Naive thymus-derived CD8-positive, alpha-beta T cell (primary cell): Measurements from ENCODE around the gene RFX2. TPM values are rescaled to one million over a fixed set of nuclear protein-coding genes. Genes with fewer than 3 reads are reported as not detected.
"Not testable (repeated sequence)": the region's sequence is repeated elsewhere in the genome, so short reads cannot be mapped to it uniquely, and the experiment has no call there.

Experiments
- ATAC-seq, 2 donors: fragments of 150-1000 bp; cut with Tn5 transposase in 1 of 2; sonication (Bioruptor Pico), chemical (Tn5 transposase) in 1 of 2; 1 replicate in 1 of 2; 2 replicates in 1 of 2; pipeline ENCODE4 v1.10.0; 2021; ENCODE audit warnings: mild to moderate bottlenecking in 2 of 2, moderate library complexity in 2 of 2
- POLR2A ChIA-PET: fragments of 350-600 bp; sonication (Branson Sonifier 250); formaldehyde crosslinking; loops from one replicate; lab custom pipeline; 2021; ENCODE audit warnings: antibody characterized with exemption; lab: Charles Lee
- DNase-seq, 10 donors: peaks; one replicate each; pipeline versions ENCODE4 v3.0.0 to v3.0.0-alpha.2; 2020 to 2022
- H3K27ac Mint-ChIP-seq, 10 donors: one replicate each; pipeline ENCODE4 v1.8.0; 2020 to 2022; ENCODE audit warnings: mild to moderate bottlenecking in 10 of 10, mixed read lengths in 10 of 10, moderate library complexity in 4 of 10, inconsistent platforms in 1 of 10
- H3K27me3 Mint-ChIP-seq, 5 donors: one replicate each; pipeline ENCODE4 v1.8.0; 2021 to 2022; ENCODE audit warnings: mixed read lengths in 5 of 5
- H3K36me3 Mint-ChIP-seq, 3 donors: one replicate each; pipeline ENCODE4 v1.8.0; 2020 to 2022; ENCODE audit warnings: mixed read lengths in 3 of 3, mild to moderate bottlenecking in 2 of 3, inconsistent platforms in 1 of 3
- H3K4me1 Mint-ChIP-seq, 4 donors: one replicate each; pipeline ENCODE4 v1.8.0; 2021 to 2022; ENCODE audit warnings: mixed read lengths in 4 of 4
- H3K4me3 Mint-ChIP-seq, 10 donors: one replicate each; pipeline ENCODE4 v1.8.0; 2020 to 2022; ENCODE audit warnings: mild to moderate bottlenecking in 10 of 10, mixed read lengths in 10 of 10, moderate library complexity in 6 of 10, inconsistent platforms in 1 of 10
- H3K9me3 Mint-ChIP-seq, 9 donors: one replicate each; pipeline ENCODE4 v1.8.0; 2020 to 2022; ENCODE audit warnings: mixed read lengths in 9 of 9, mild to moderate bottlenecking in 3 of 9, inconsistent platforms in 1 of 9, moderate library complexity in 1 of 9
- polyA plus RNA-seq, 3 donors: library from polyadenylated mRNA; unstranded; fragments of 300-500 nt; fragmentation: Illumina TruSeq; gene quantifications; one replicate each; pipeline ENCODE4 v1.2.3, GENCODE V29; 2021
- total RNA-seq, 8 experiments: library from RNA in 2 of 8; stranded (reverse) in 2 of 8; gene quantifications; one replicate each; pipeline ENCODE4 v1.2.3 and lab custom pipeline; 2021 to 2026

RFX2 gene
- total and polyA plus RNA-seq, 5 experiments from 2014 or later: 4.0 to 10.4 (median 5.9) TPM

DNA sequence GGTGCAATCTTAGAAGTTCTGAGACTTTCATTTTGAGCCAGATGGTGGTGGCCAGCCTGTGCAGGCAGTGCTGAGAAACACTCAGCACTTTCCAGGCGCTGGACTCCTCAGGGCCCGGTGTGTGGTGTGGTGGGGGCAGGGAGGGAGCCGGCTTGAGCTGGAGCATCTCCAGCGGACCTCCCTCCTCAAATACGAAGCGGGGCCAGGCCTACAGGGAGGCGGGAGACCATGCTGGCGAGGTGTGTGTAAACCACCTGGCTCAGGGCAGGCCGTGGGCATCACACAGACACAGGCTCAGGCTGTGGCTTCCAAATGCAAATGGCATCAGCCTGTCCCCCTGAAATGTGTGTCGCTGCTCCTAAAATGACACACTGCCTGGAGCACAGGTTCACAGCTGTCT is 99.1 kb downstream of the RFX2 start:
- POLR2A ChIA-PET: no interaction called here
- H3K4me3 Mint-ChIP-seq: no peak overlapping the region
- no peaks in the 10 kb centered on the region for H3K9me3 Mint-ChIP-seq
- peaks cover 0 to 12% (median 0%) of the 10 kb centered on the region in 3 donors for H3K36me3 Mint-ChIP-seq
- DNase-seq (no peak), ATAC-seq (no peak)
- H3K4me1 Mint-ChIP-seq: peaks cover 0 to 3% (median 0%) of the 10 kb centered on the region in 4 donors
- peak overlapping the region in 1 of 10 donors; percentile 38 for H3K27ac Mint-ChIP-seq
- no peaks in the 10 kb centered on the region for H3K27me3 Mint-ChIP-seq

DNA sequence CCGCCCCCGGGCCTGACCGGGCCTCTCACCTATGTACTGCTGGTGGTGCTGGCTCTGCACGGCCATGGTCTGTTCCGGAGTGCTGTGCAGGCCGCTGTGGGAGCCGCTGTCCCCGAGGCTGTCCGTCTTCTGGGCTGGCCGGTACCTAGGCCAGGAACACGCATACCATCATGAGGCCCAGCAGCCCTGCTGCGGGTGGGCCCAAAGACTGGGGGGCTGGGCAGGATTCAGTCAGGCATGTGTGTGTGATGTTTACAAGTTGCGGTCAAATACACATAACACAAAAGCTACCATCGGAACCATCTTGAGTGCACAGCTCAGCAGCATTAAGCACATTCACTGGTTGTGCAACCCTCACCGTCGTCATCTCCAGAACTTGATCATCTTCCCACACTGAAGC is 100.2 kb downstream of the RFX2 start:
- no peak for DNase-seq
- Mint-ChIP-seq H3K27ac (no peak overlapping the region), H3K9me3 (no peaks in the 10 kb centered on the region), H3K36me3 (peaks cover 0 to 12% (median 0%) of the 10 kb centered on the region in 3 donors), H3K4me3 (no peak overlapping the region), H3K27me3 (no peaks in the 10 kb centered on the region), H3K4me1 (peaks cover 0 to 3% (median 0%) of the 10 kb centered on the region in 4 donors)
- ATAC-seq: no peak
- POLR2A ChIA-PET: no interaction called here

DNA sequence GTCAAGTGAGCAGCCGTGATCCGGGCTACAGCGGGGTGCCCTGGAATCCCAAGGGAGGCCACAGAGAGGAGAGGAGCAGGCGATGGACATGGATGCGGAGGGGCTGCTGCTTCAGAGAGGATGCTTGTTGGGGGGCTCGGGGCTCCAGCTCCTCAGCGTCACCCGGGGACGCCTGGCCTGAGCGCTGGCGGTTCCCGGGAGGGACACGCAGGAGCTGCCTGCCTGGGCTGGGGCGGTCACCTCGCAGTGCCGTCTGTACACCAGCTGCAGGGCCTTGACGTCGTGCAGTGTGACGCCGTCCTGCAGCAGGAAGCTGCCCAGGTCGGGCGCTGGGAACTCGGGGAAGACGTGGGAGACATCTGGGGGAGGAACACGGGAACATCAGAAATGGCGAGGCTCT is 102.4 kb downstream of the RFX2 start:
- ATAC-seq (no peak), DNase-seq (no peak)
- H3K36me3 Mint-ChIP-seq: peaks cover 0 to 17% (median 0%) of the 10 kb centered on the region in 3 donors
- no peaks in the 10 kb centered on the region for H3K27me3 Mint-ChIP-seq
- peak overlapping the region in 1 of 10 donors; percentile 71 for H3K27ac Mint-ChIP-seq
- peaks cover 0 to 3% (median 0%) of the 10 kb centered on the region in 4 donors for H3K4me1 Mint-ChIP-seq
- no peaks in the 10 kb centered on the region for H3K9me3 Mint-ChIP-seq
- POLR2A ChIA-PET: no interaction called here
- H3K4me3 Mint-ChIP-seq: no peak overlapping the region

DNA sequence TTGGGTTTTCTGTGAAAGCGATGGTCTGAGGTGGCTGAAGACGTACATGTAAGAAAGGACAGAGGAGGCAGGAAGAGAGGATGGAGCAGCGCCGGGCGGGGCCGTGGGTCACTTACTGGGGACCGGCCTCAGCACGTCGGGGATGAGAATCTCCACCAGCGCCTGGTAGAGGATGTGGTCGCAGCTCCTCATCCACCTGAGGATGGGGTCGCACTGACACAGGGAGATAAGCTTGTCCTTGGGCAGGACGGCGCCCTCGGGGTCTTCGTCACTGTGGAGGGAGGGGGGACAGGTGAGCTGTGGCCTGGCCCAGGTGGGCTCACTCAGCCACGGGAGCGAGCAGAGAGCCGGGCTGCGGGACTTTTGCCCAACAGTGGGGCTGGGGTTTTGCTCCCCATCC is 103.4 kb downstream of the RFX2 start:
- DNase-seq (no peak), ATAC-seq (no peak)
- Mint-ChIP-seq H3K36me3 (peaks cover 0 to 25% (median 3%) of the 10 kb centered on the region in 3 donors), H3K27me3 (no peaks in the 10 kb centered on the region), H3K9me3 (no peaks in the 10 kb centered on the region), H3K27ac (no peak overlapping the region), H3K4me3 (no peak overlapping the region), H3K4me1 (peaks cover 0 to 3% (median 0%) of the 10 kb centered on the region in 4 donors)
- POLR2A ChIA-PET: interaction anchor here (1.1 kb wide), 1 partner anchor 39 kb away, joined by 3 read pairs; no protein-coding TSS in a partner anchor

DNA sequence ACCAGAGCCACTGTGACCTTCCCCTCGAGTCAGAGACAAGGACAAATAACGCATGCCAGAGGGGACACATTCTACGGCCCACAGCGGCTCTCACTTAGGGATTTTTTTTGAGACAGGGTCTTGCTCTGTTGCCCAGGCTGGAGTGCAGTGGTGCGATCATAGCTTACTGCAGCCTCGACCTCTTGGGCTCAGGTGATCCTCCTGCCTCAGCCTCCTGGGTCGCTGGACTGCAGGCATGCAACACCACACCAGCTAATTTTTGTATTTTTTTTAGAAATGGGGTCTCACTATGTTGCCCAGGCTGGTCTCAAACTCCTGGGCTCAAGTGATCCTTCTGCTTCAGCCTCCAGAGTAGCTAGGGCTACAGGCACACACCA is 104.2 kb downstream of the RFX2 start:
- not testable (repeated sequence) for H3K27me3 Mint-ChIP-seq, DNase-seq, H3K4me1 Mint-ChIP-seq, H3K27ac Mint-ChIP-seq, H3K9me3 Mint-ChIP-seq, H3K4me3 Mint-ChIP-seq, ATAC-seq
- POLR2A ChIA-PET: interaction anchor here (1.1 kb wide), 1 partner anchor 38 kb away, joined by 3 read pairs; no protein-coding TSS in a partner anchor
- H3K36me3 Mint-ChIP-seq: peaks cover 2 to 26% (median 6%) of the 10 kb centered on the region in 3 donors

DNA sequence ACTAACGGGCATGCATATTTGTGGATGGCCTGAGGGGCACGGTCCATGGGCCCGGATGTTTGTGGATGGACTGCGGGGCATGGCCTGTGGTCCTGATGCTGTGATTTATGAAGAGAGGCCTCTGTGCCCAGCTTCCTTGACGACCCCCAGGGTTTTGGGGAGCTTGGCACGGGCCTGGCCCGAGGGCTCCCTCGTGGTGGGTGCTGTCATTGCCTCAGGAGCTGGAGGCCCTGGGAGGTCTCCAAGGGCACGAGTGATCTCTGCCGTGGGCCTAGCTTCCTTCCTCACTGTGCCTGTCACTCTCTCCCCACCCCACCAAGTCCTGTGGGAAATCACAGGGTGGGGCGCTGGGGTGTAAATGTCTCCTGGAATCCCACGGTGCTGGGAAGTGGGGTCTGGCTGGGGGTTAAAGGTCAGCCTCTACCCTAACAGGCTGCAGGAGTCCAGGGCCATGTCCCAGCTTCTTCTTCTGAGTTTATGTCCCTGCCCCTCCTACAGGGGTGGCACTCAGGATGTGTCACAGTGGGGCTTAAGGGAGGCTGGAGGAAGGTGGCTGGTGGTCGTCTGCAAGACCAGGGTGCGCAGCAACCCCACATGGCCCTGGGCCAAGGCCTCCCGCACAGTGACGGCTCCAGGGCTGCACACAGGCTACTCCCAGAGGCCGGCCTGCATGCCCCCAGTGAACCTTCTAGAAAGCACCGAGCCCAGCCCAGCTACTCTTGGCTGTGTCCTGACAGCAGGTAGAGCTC is 104.8 kb downstream of the RFX2 start:
- H3K4me3 Mint-ChIP-seq: no peak overlapping the region
- DNase-seq (no peak), ATAC-seq (no peak)
- H3K36me3 Mint-ChIP-seq: peaks cover 7 to 31% (median 12%) of the 10 kb centered on the region in 3 donors
- POLR2A ChIA-PET: interaction anchor here (1.1 kb wide), 1 partner anchor 37 kb away, joined by 3 read pairs; no protein-coding TSS in a partner anchor
- peaks cover 0 to 3% (median 0%) of the 10 kb centered on the region in 4 donors for H3K4me1 Mint-ChIP-seq
- H3K27me3 Mint-ChIP-seq: no peaks in the 10 kb centered on the region
- peaks cover 0 to 6% (median 0%) of the 10 kb centered on the region in 9 donors for H3K9me3 Mint-ChIP-seq
- no peak overlapping the region for H3K27ac Mint-ChIP-seq

DNA sequence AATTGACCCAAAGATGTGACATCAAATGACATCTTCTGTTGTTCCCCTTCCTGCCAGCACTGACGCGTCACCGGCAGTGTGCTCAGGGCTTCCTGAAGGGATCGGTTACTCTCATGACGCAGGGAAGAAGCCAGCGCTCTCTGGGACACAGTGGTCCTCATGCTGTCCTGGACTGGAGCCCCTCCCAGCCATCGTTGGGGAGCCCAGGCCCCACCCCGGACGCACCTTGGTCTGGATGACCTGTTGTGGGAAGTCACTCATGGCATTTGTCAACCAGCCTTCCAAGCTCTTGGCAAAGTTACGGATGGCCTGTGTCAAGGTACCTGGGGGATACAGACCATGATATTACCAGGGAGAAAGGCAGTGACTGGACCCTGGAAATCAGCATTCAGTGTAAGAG is 106.3 kb downstream of the RFX2 start:
- Mint-ChIP-seq H3K27me3 (no peaks in the 10 kb centered on the region), H3K9me3 (peaks cover 0 to 9% (median 0%) of the 10 kb centered on the region in 9 donors), H3K4me3 (no peak overlapping the region), H3K4me1 (peaks cover 0 to 4% (median 0%) of the 10 kb centered on the region in 4 donors), H3K36me3 (peaks cover 13 to 37% (median 22%) of the 10 kb centered on the region in 3 donors), H3K27ac (no peak overlapping the region)
- POLR2A ChIA-PET: no interaction called here
- no peak for DNase-seq
- no peak for ATAC-seq

DNA sequence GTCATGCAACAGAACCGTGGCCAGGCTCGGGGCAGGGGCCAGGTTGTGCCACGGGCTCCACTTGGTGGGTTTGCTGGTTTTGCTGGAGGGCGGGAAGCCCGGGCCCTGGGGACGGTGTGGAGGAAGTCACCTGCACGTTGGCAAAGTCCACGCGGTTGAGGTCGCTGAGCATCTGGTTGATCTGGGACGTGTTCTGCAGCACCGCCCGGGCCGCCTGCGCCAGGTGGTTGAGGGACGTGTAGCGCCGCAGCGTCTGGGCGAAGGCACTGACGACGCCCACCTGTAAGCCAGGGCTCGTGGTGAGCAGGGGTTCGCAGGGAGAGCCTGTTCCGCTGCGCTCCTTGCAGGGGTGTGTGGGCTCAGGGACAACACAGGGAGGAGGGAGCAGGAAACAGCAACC is 107.7 kb downstream of the RFX2 start:
- POLR2A ChIA-PET: no interaction called here
- H3K9me3 Mint-ChIP-seq: peaks cover 0 to 9% (median 0%) of the 10 kb centered on the region in 9 donors
- no peaks in the 10 kb centered on the region for H3K27me3 Mint-ChIP-seq
- DNase-seq: no peak
- ATAC-seq: no peak
- no peak overlapping the region for H3K4me3 Mint-ChIP-seq
- H3K4me1 Mint-ChIP-seq: peaks cover 0 to 4% (median 0%) of the 10 kb centered on the region in 4 donors
- H3K27ac Mint-ChIP-seq: no peak overlapping the region
- peaks cover 13 to 41% (median 22%) of the 10 kb centered on the region in 3 donors for H3K36me3 Mint-ChIP-seq

DNA sequence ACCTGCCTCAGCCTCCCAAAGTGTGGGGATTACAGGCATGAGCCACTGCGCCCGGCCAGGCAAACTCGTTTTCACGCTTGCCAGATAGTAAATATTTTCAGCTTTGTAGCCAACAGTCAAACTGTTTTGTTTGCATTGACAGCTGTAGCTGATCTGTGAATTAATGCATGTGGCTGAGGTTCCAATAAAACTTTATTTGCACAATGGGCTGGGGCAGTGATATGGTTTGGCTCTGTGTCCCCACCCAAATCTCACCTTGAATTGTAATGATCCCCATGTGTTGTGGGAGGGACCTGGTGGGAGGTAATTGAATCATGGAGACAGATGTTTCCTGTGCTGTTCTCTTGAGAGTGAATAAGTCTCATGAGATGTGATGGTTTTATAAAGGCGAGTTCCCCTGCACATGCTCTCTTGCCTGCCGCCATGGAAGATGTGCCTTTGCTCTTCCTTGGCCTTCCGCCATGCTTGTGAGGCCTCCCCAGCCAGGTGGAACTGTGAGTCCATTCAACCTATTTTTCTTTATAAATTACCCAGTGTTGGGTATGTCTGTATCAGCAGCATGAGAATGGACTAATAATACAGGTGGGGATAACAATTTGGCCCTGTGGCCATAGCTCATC is 110.0 kb downstream of the RFX2 start:
- peaks cover 0 to 2% (median 0%) of the 10 kb centered on the region in 4 donors for H3K4me1 Mint-ChIP-seq
- POLR2A ChIA-PET: no interaction called here
- DNase-seq (no peak), ATAC-seq (no peak)
- H3K27me3 Mint-ChIP-seq: no peaks in the 10 kb centered on the region
- no peak overlapping the region for H3K4me3 Mint-ChIP-seq
- H3K27ac Mint-ChIP-seq: no peak overlapping the region
- H3K9me3 Mint-ChIP-seq: peaks cover 0 to 9% (median 0%) of the 10 kb centered on the region in 9 donors
- H3K36me3 Mint-ChIP-seq: peaks cover 13 to 39% (median 24%) of the 10 kb centered on the region in 3 donors

DNA sequence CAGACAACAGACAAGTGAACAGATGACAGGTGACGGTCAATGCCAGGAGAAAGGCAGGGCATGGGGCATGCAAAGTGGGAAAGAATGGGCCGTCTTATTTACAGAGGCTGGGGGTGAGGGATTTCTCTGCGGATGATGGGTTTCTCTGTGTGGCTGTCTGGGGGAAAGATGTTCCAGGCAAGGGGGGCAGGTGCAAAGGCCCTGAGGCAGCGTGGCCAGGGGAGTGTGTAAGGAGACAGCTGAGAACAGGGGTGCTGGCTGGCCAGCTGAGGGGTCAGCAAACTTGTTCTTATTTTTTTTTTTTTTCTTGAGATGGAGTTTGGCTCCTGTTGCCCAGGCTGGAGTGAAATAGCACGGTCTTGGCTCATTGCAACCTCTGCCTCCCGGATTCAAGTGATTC is 110.6 kb downstream of the RFX2 start:
- H3K4me1 Mint-ChIP-seq: peaks cover 0 to 2% (median 0%) of the 10 kb centered on the region in 4 donors
- POLR2A ChIA-PET: no interaction called here
- H3K27ac Mint-ChIP-seq: peak overlapping the region in 1 of 10 donors; percentile 79
- no peak for DNase-seq
- no peak overlapping the region for H3K4me3 Mint-ChIP-seq
- no peak for ATAC-seq
- peaks cover 0 to 9% (median 0%) of the 10 kb centered on the region in 9 donors for H3K9me3 Mint-ChIP-seq
- H3K36me3 Mint-ChIP-seq: peaks cover 13 to 35% (median 24%) of the 10 kb centered on the region in 3 donors
- no peaks in the 10 kb centered on the region for H3K27me3 Mint-ChIP-seq

DNA sequence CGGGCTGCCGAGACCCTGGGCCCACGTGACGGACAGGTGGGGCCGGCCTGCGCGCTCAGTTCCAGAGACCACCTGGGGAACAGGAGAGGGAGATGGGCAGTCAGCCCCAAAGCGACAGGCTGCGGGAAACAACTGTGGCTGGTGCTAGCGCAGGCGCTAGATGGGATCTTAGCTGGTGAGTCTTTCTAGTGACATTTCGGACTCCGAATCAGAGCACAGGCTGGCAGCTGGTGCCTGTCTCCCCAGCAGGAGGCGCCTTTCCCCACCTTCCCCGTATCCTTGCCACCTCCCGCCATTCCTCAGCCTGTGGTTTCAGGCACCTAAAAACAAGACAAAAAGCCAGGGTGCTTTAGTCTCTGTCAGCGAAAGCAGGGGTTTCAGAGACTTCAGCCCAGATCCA is 112.9 kb downstream of the RFX2 start:
- H3K27ac Mint-ChIP-seq: no peak overlapping the region
- no peak for ATAC-seq
- H3K27me3 Mint-ChIP-seq: no peaks in the 10 kb centered on the region
- H3K4me1 Mint-ChIP-seq: peaks cover 0 to 2% (median under 1%) of the 10 kb centered on the region in 4 donors
- no peak for DNase-seq
- H3K4me3 Mint-ChIP-seq: no peak overlapping the region
- H3K36me3 Mint-ChIP-seq: peaks cover 13 to 29% (median 24%) of the 10 kb centered on the region in 3 donors
- peaks cover 0 to 9% (median 0%) of the 10 kb centered on the region in 9 donors for H3K9me3 Mint-ChIP-seq
- POLR2A ChIA-PET: no interaction called here

DNA sequence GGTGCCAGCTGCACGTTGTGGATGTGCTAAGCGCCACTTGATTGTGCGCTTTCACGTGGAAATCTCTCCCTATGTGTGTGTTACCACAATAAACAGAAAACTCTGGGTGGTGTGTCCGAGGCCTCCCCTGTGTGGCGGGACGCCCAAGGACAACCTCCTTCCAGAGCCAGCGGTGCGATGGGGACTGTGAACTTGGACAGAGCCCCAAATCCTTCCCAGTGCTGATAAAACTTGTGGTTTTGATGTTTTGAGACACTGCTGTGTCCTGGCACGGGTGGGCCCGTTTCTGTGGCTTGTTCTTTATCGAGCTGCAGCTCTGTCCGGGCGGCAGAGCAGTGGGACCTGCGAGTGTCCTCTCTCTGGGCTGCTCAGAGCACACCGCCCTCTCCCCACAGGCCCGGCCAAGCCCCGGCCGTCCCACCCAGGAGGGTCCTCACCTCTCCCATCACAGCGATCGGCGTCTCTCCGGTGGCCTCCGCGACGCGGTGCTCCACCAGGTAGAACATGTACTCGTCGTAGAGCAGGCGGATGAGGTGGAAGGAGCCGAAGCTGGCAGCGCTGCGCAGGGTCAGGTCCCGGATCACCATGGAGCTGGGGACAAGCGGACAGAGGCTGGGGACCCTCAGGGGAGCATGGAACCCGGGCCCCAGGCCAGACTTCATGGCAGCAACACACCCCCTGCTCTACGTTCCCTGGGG is 113.5 kb downstream of the RFX2 start:
- POLR2A ChIA-PET: interaction anchor here (0.9 kb wide), 1 partner anchor 18 kb away, joined by 4 read pairs; the partner anchor contains the start of gene RANBP3
- H3K27ac Mint-ChIP-seq: no peak overlapping the region
- H3K36me3 Mint-ChIP-seq: peaks cover 13 to 25% (median 21%) of the 10 kb centered on the region in 3 donors
- peaks cover 0 to 2% (median under 1%) of the 10 kb centered on the region in 4 donors for H3K4me1 Mint-ChIP-seq
- H3K27me3 Mint-ChIP-seq: no peaks in the 10 kb centered on the region
- ATAC-seq (no peak), DNase-seq (no peak)
- H3K9me3 Mint-ChIP-seq: peaks cover 0 to 9% (median 0%) of the 10 kb centered on the region in 9 donors
- H3K4me3 Mint-ChIP-seq: no peak overlapping the region
